Cardiac fibroblast (primary cell): Measurements from ENCODE around the gene LIF.

Experiments used
- DNase-seq, 2 donors: peaks; one replicate each; pipeline versions ENCODE4 v3.0.0 to v3.0.0-alpha.2; 2010; ENCODE audit warnings: low read depth in 2 of 2
- H3K4me3 ChIP-seq, 2 donors: replicated peaks in 1 of 2; 1 replicate in 1 of 2; 2 replicates in 1 of 2; pipeline ENCODE4 v1.5.1; 2011; ENCODE audit warnings: low read depth in 2 of 2, low read length in 2 of 2, mild to moderate bottlenecking in 2 of 2, moderate library complexity in 1 of 2
- CTCF ChIP-seq: IDR thresholded peaks from one replicate; pipeline ENCODE4 v1.5.1; 2011; ENCODE audit warnings: low read depth, mild to moderate bottlenecking, low read length, inconsistent platforms

LIF gene

GRCh38 chr22:30265131-30265720 lies 18.7 kb upstream of the LIF start:
- no peak overlapping the region for H3K4me3 ChIP-seq
- DNase-seq: no peak
- TF ChIP-seq CTCF: no peak

GRCh38 chr22:30263883-30264282 lies 17.3 kb upstream of the LIF start:
- TF ChIP-seq CTCF: no peak
- H3K4me3 ChIP-seq: no peak overlapping the region
- DNase-seq: no peak

- DNase-seq: peak; percentile 72
- peak; percentile 97 for TF ChIP-seq CTCF
- peak overlapping the region in 1 of 2 donors; percentile 26 for H3K4me3 ChIP-seq
Measured at GRCh38 chr22:30262917-30263741, 16.6 kb upstream of the LIF start.

- TF ChIP-seq CTCF: no peak
- H3K4me3 ChIP-seq: no peak overlapping the region
Measured at GRCh38 chr22:30262112-30262511, 15.6 kb upstream of the LIF start.

GRCh38 chr22:30261134-30261533 lies 14.6 kb upstream of the LIF start:
- H3K4me3 ChIP-seq: no peak overlapping the region
- no peak for TF ChIP-seq CTCF
- DNase-seq: peak in 1 of 2 donors; percentile 39

More at GRCh38 chr22:30262112-30262511, 15.6 kb upstream of the LIF start:
- no peak for DNase-seq

GRCh38 chr22:30260682-30261081 lies 14.1 kb upstream of the LIF start:
- TF ChIP-seq CTCF: no peak
- no peak for DNase-seq
- H3K4me3 ChIP-seq: no peak overlapping the region

GRCh38 chr22:30260276-30260675 lies 13.7 kb upstream of the LIF start:
- TF ChIP-seq CTCF: no peak
- H3K4me3 ChIP-seq: no peak overlapping the region
- no peak for DNase-seq
